GM23338 (cell line): Measurements from ENCODE around the gene FAM171A1. TPM values are rescaled to one million over a fixed set of nuclear protein-coding genes. Genes with fewer than 3 reads are reported as not detected.

Experiments
- ATAC-seq: fragments of 200-7000 bp; cut with Tn5 transposase; 3 replicates; pipeline ENCODE4 v1.9.1; 2020
- DNase-seq: peaks from one replicate; pipeline ENCODE4 v3.0.0-alpha.2; 2015; ENCODE audit warnings: low spot score
- H2AFZ ChIP-seq: fragments of 200-600 bp; sonication (generic); 2 replicates; pipeline ENCODE4 v1.8.0; 2016; ENCODE audit warnings: antibody characterized with exemption, mild to moderate bottlenecking, moderate library complexity
- H3F3A ChIP-seq: fragments of 200-600 bp; sonication (generic); replicated peaks from 2 replicates; pipeline ENCODE4 v1.8.0; 2017; ENCODE audit warnings: antibody characterized with exemption, mixed run types, low read depth
- H3K27ac ChIP-seq: fragments of 200-600 bp; sonication (generic); 2 replicates; pipeline ENCODE4 v1.6.1; 2016; ENCODE audit warnings: low read depth
- H3K27me3 ChIP-seq: fragments of 200-600 bp; sonication (generic); 2 replicates; pipeline ENCODE4 v1.8.0; 2016; ENCODE audit warnings: mild to moderate bottlenecking, mixed run types, moderate library complexity; ENCODE audit not compliant: insufficient read depth
- H3K36me3 ChIP-seq: fragments of 200-600 bp; sonication (generic); 2 replicates; pipeline ENCODE4 v1.8.0; 2016; ENCODE audit warnings: mild to moderate bottlenecking; ENCODE audit not compliant: insufficient read depth
- H3K4me1 ChIP-seq: fragments of 200-600 bp; sonication (generic); 2 replicates; pipeline ENCODE4 v1.8.0; 2016; ENCODE audit warnings: mild to moderate bottlenecking, moderate library complexity; ENCODE audit not compliant: insufficient read depth
- H3K4me2 ChIP-seq: fragments of 200-600 bp; sonication (generic); 2 replicates; pipeline ENCODE4 v1.7.1; 2017; ENCODE audit warnings: mixed run types
- H3K4me3 ChIP-seq: fragments of 200-600 bp; sonication (generic); 2 replicates; pipeline ENCODE4 v1.6.1; 2016; ENCODE audit warnings: mixed run types
- H3K79me2 ChIP-seq: fragments of 200-600 bp; sonication (generic); replicated peaks from 2 replicates; pipeline ENCODE4 v1.8.0; 2017; ENCODE audit warnings: mild to moderate bottlenecking; ENCODE audit not compliant: insufficient read depth
- H3K9me2 ChIP-seq: fragments of 200-600 bp; sonication (generic); 2 replicates; pipeline ENCODE4 v1.8.0; 2017; ENCODE audit not compliant: insufficient read depth
- H4K20me1 ChIP-seq: fragments of 200-600 bp; sonication (generic); replicated peaks from 2 replicates; pipeline ENCODE4 v1.8.0; 2017; ENCODE audit warnings: mild to moderate bottlenecking; ENCODE audit not compliant: insufficient read depth
- H3K27ac Mint-ChIP-seq: 2 replicates; pipeline ENCODE4 v1.8.0; 2020; ENCODE audit warnings: inconsistent platforms, mild to moderate bottlenecking, moderate library complexity, mixed read lengths
- H3K27me3 Mint-ChIP-seq: 3 replicates; pipeline ENCODE4 v1.8.0; 2022; ENCODE audit warnings: low read depth, mild to moderate bottlenecking, moderate library complexity, mixed read lengths, inconsistent platforms; ENCODE audit not compliant: insufficient read depth, poor library complexity
- H3K36me3 Mint-ChIP-seq: 3 replicates; pipeline ENCODE4 v1.8.0; 2021; ENCODE audit warnings: low read depth, mild to moderate bottlenecking, inconsistent platforms, moderate library complexity, mixed read lengths
- H3K4me1 Mint-ChIP-seq: 3 replicates; pipeline ENCODE4 v1.8.0; 2020; ENCODE audit warnings: mild to moderate bottlenecking, inconsistent platforms, mixed read lengths
- H3K4me3 Mint-ChIP-seq: 3 replicates; pipeline ENCODE4 v1.8.0; 2021; ENCODE audit warnings: moderate library complexity, mild to moderate bottlenecking, inconsistent platforms, mixed read lengths
- H3K9me3 Mint-ChIP-seq: 3 replicates; pipeline ENCODE4 v1.8.0; 2020; ENCODE audit warnings: moderate library complexity, mild to moderate bottlenecking, inconsistent platforms, mixed read lengths
- CREB1 ChIP-seq: fragments of 250-450 bp; sonication (Bioruptor Pico); IDR thresholded peaks from 2 replicates; pipeline ENCODE4 v1.5.0; 2020; ENCODE audit warnings: low read depth, mild to moderate bottlenecking, moderate library complexity
- ETS1 ChIP-seq: IDR thresholded peaks from 2 replicates; pipeline ENCODE4 v1.6.1; 2016; ENCODE audit warnings: antibody characterized with exemption
- JUNB ChIP-seq: IDR thresholded peaks from one replicate; pipeline ENCODE4 v1.6.1; 2016; ENCODE audit warnings: antibody characterized with exemption; ENCODE audit not compliant: unreplicated experiment
- ZNF331 ChIP-seq: fragments of 250-450 bp; sonication (Bioruptor Pico); IDR thresholded peaks from 2 replicates; pipeline ENCODE4 v1.5.0; 2020; ENCODE audit warnings: low read depth, mild to moderate bottlenecking, moderate library complexity
- ZNF462 ChIP-seq: fragments of 250-450 bp; sonication (Bioruptor Pico); IDR thresholded peaks from 2 replicates; pipeline ENCODE4 v1.5.0; 2020; ENCODE audit warnings: mild to moderate bottlenecking, moderate library complexity
- polyA plus RNA-seq: library from polyadenylated mRNA; unstranded; fragments of >200 nt; fragmentation: Nextera tagmentation; extraction: Ambion mirVana; gene quantifications from 2 replicates; pipeline ENCODE4 v1.2.1, GENCODE V29; 2016
- total RNA-seq: library from RNA; depleted of rRNA; stranded (reverse); fragments of >200 nt; shearing (Covaris generic); gene quantifications from 2 replicates; pipeline ENCODE4 v1.2.3, GENCODE V29; 2014

The FAM171A1 gene
- total and polyA plus RNA-seq, 2 experiments from 2014 or later, result 11.3 to 32.2 TPM

DNA sequence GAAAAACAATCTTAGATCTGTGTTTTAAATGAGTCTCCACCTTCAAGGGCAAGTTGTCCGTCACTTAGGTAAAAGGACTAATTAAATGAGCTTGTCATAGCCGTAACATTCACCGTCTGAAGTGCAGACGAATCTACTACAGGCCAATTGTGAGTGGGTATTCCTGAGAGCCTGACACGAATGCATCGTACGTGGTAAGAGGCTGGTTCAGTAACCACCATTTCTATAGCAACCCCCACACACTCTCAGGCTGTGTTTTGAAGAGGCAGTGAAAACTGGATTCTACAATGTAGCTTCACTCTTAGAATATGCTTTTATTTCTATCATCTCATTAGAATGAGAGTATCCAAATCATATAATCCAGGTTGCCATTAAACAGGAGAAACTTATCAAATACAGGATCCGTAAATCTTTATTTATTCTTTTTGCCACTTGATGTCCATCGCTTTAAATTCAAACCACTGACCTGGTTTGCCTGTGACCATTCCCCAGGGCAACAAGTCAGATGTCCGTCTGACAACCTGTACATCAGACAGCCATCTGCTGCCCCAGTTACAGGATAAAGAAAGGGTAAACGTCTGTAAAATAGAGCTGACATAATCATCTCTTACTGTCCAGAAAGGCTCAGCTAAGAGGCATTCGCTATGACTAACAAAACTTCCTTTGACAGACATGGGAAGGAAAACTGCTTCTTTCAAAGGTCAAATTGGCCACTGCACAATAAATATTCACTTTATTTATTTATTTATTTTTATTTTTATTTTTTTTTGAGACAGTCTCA lies 132.3 kb downstream of the FAM171A1 start:
- TF ChIP-seq JUNB (no peak), ETS1 (no peak), ZNF462 (CRISPR knock-in tag) (no peak), CREB1 (CRISPR knock-in tag) (no peak), ZNF331 (CRISPR knock-in tag) (no peak)
- H3K9me3 Mint-ChIP-seq, result no peaks in the 10 kb centered on the region
- DNase-seq (no peak), ATAC-seq (no peak)
- no peak overlapping the region for H3K27ac ChIP-seq
- no peaks in the 10 kb centered on the region for H3K36me3 ChIP-seq
- H3K4me3 ChIP-seq, result no peak overlapping the region
- H2AFZ ChIP-seq, result no peak overlapping the region
- no peaks in the 10 kb centered on the region for H3K4me1 Mint-ChIP-seq
- H3K9me2 ChIP-seq, result no peaks in the 10 kb centered on the region
- no peak overlapping the region for H3K4me3 Mint-ChIP-seq
- no peaks in the 10 kb centered on the region for H3K79me2 ChIP-seq
- H3K27me3 ChIP-seq, result no peaks in the 10 kb centered on the region
- H3F3A ChIP-seq, result no peaks in the 10 kb centered on the region
- H4K20me1 ChIP-seq, result no peaks in the 10 kb centered on the region
- no peaks in the 10 kb centered on the region for H3K4me1 ChIP-seq
- peaks cover 5% of the 10 kb centered on the region for H3K27me3 Mint-ChIP-seq
- no peaks in the 10 kb centered on the region for H3K36me3 Mint-ChIP-seq
- no peak overlapping the region for H3K4me2 ChIP-seq
- no peak overlapping the region for H3K27ac Mint-ChIP-seq
